GM19239 (cell line): ENCODE measurements around the gene TEKT5.

Experiments
- DNase-seq: peaks from one replicate; pipeline ENCODE4 v3.0.0; 2011; ENCODE audit warnings: low spot score; ENCODE audit not compliant: insufficient read length
- FAIRE-seq: peaks from 2 replicates; lab custom pipeline; 2011; peaks lifted over from hg19 to GRCh38; lab: Jason Lieb, UNC

Gene TEKT5

GRCh38 chr16:10614685-10615084 lies 80.0 kb downstream of the TEKT5 start:
- DNase-seq (no peak), FAIRE-seq (no peak)

- FAIRE-seq (no peak), DNase-seq (no peak)
Observed at GRCh38 chr16:10613785-10614485, 80.8 kb downstream of the TEKT5 start.

GRCh38 chr16:10612649-10613179 lies 82.0 kb downstream of the TEKT5 start:
- no peak for DNase-seq
- FAIRE-seq, result no peak

- no peak for DNase-seq
- no peak for FAIRE-seq
Observed at GRCh38 chr16:10611825-10612342, 82.8 kb downstream of the TEKT5 start.

- no peak for DNase-seq
Observed at GRCh38 chr16:10610499-10611184, 84.1 kb downstream of the TEKT5 start.

GRCh38 chr16:10609402-10609774 lies 85.3 kb downstream of the TEKT5 start:
- FAIRE-seq, result no peak
- DNase-seq, result no peak

More at GRCh38 chr16:10610499-10611184, 84.1 kb downstream of the TEKT5 start:
- FAIRE-seq, result no peak

GRCh38 chr16:10608687-10609401 lies 85.9 kb downstream of the TEKT5 start:
- DNase-seq (no peak), FAIRE-seq (no peak)

GRCh38 chr16:10607157-10607556 lies 87.6 kb downstream of the TEKT5 start:
- no peak for FAIRE-seq
- DNase-seq, result no peak

GRCh38 chr16:10606607-10607006 lies 88.1 kb downstream of the TEKT5 start:
- no peak for FAIRE-seq
- no peak for DNase-seq

- no peak for FAIRE-seq
- DNase-seq, result no peak
Observed at GRCh38 chr16:10605636-10606035, 89.1 kb downstream of the TEKT5 start.

GRCh38 chr16:10601444-10602408 lies 93.0 kb downstream of the TEKT5 start:
- FAIRE-seq, result no peak
- DNase-seq, result no peak

DNA sequence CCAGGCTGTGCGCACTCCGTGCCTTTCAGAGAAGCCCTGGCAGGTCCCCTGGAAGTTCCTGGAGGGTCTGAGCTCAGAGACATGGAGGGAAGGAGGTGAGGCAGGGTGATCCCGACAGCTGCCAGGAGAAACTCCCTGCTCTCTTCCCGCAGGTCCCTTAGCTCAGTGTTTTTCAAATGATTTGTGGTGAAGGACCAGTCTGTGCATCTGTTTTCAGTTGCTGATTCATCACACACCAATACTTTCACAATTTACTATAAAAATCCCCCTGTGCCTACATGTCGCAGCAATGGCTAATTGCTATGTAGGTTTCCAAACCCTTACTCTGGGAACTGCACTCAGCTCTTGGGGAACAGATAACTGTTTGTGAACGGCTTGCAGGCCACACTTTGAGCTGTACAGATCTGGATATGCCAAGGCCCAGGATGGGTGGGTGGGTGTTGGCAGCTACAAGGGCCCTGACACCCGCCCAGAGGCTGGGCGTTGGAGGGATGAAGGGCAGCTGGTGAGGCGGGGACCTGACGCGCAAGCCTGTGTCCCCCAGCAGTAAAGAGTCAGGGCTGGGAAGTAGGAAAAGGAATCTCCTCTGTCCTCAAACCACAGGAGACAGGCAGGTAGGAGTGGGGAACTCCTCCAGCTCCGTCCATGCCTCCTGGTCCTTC lies 93.8 kb downstream of the TEKT5 start:
- no peak for FAIRE-seq

DNA sequence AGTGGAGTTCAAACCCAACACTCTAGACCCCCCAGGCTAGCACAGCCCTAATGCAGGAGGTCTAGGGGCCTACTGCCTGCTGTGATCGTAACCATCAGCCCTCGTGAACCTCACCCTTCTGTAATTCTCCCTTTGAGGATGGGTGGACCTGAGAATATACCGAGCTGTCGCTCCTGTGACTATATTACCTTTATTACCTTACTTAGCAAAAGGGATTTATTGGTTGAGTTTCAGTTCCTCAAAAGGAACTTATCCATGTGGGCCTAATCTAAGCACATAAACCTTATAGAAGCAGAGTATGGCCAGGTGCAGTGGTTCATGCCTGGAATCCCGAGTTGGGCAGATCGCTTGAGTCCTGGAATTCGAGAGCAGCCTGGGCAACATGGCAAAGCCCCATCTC lies 95.1 kb downstream of the TEKT5 start:
- no peak for FAIRE-seq
- DNase-seq, result no peak

More for the DNA sequence above, 93.8 kb downstream of the TEKT5 start:
- DNase-seq, result no peak

DNA sequence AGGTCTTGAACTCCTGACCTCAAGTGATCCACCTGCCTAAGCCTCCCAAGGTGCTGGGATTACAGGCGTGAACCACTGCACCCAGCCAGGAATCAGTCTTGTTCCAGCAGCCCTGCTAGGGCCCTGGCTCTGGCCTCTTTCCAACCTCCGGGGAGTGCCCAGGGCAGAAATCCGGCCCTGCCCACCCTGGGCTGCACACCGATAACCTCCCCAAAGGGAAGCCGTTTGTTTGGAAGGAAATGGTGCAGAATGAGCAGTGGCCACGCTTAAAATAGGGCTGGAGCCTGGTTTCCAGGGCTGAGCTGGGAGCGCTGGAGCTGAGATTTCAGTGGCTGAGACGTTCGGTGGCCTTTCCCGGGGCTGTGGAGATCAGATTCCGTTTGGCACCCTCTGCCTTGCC lies 96.6 kb downstream of the TEKT5 start:
- no peak for FAIRE-seq
- no peak for DNase-seq

GRCh38 chr16:10597187-10597601 lies 97.5 kb downstream of the TEKT5 start:
- FAIRE-seq (no peak), DNase-seq (no peak)

GRCh38 chr16:10594312-10594950 lies 100.3 kb downstream of the TEKT5 start:
- DNase-seq (no peak), FAIRE-seq (no peak)

DNA sequence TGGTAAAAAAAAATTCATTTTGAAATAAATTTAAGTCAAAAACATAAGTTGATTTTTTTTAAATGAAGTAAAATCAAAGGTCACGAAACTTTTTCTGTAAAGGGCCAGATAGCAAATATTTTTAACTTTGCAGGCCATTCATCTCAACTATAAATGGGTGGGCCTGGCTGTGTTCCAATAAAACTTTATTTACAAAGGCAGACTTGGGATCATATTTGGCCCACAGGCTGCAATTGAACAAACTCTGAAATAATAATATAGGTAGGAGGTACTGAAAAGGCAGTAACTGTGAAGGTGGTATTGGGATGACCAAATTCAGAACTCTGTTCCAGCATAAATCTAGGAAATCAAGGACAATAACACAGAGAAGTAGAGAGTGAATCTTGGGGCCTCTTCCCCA lies 102.1 kb downstream of the TEKT5 start:
- DNase-seq (no peak), FAIRE-seq (no peak)

GRCh38 chr16:10590342-10590741 lies 104.4 kb downstream of the TEKT5 start:
- FAIRE-seq (no peak), DNase-seq (no peak)

- FAIRE-seq (no peak), DNase-seq (no peak)
Observed at GRCh38 chr16:10589109-10589508, 105.6 kb downstream of the TEKT5 start.
